ENCODE measurements around the gene HIRA.

Gene HIRA

GRCh38 chr22:19419086-19419463, 12.5 kb downstream of the HIRA start:
- Histone ChIP-seq H3K4me3 (no peak overlapping the region), H3K27ac (peak overlapping the region in 4 of 21 experiments; percentile 18 to 80 (median 52))

- no peak overlapping the region for H3K27ac ChIP-seq
- no peak overlapping the region for H3K4me3 ChIP-seq
These were observed 18.6 kb downstream of the HIRA start for GRCh38 chr22:19412923-19413322.

- Histone ChIP-seq H3K4me3 (no peak overlapping the region), H3K27ac (no peak overlapping the region)
These were observed 19.1 kb downstream of the HIRA start for GRCh38 chr22:19412478-19412877.

GRCh38 chr22:19411690-19412045, 19.9 kb downstream of the HIRA start:
- no peak overlapping the region for H3K4me3 ChIP-seq
- no peak overlapping the region for H3K27ac ChIP-seq

- no peak overlapping the region for H3K4me3 ChIP-seq
- no peak overlapping the region for H3K27ac ChIP-seq
These were observed 20.4 kb downstream of the HIRA start for GRCh38 chr22:19410941-19411689.

- Histone ChIP-seq H3K27ac (no peak overlapping the region), H3K4me3 (no peak overlapping the region)
These were observed 23.6 kb downstream of the HIRA start for GRCh38 chr22:19407649-19408606.

GRCh38 chr22:19406846-19407245, 24.7 kb downstream of the HIRA start:
- Histone ChIP-seq H3K27ac (no peak overlapping the region), H3K4me3 (no peak overlapping the region)

- Histone ChIP-seq H3K27ac (no peak overlapping the region), H3K4me3 (no peak overlapping the region)
These were observed 25.2 kb downstream of the HIRA start for GRCh38 chr22:19406281-19406811.

- no peak overlapping the region for H3K4me3 ChIP-seq
- H3K27ac ChIP-seq, result no peak overlapping the region
These were observed 25.9 kb downstream of the HIRA start for GRCh38 chr22:19405652-19406051.

- H3K27ac ChIP-seq, result no peak overlapping the region
- H3K4me3 ChIP-seq, result no peak overlapping the region
These were observed 26.4 kb downstream of the HIRA start for GRCh38 chr22:19405133-19405532.

GRCh38 chr22:19404676-19405075, 26.9 kb downstream of the HIRA start:
- Histone ChIP-seq H3K4me3 (no peak overlapping the region), H3K27ac (no peak overlapping the region)

GRCh38 chr22:19402642-19403191, 28.8 kb downstream of the HIRA start:
- no peak overlapping the region for H3K4me3 ChIP-seq
- no peak overlapping the region for H3K27ac ChIP-seq

GRCh38 chr22:19401483-19401882, 30.1 kb downstream of the HIRA start:
- Histone ChIP-seq H3K4me3 (no peak overlapping the region), H3K27ac (no peak overlapping the region)

GRCh38 chr22:19400881-19401280, 30.7 kb downstream of the HIRA start:
- Histone ChIP-seq H3K4me3 (no peak overlapping the region), H3K27ac (no peak overlapping the region)

GRCh38 chr22:19398652-19399051, 32.9 kb downstream of the HIRA start:
- H3K27ac ChIP-seq, result no peak overlapping the region
- no peak overlapping the region for H3K4me3 ChIP-seq

- no peak overlapping the region for H3K27ac ChIP-seq
- no peak overlapping the region for H3K4me3 ChIP-seq
These were observed 33.3 kb downstream of the HIRA start for GRCh38 chr22:19398206-19398605.

- no peak overlapping the region for H3K4me3 ChIP-seq
- no peak overlapping the region for H3K27ac ChIP-seq
These were observed 33.8 kb downstream of the HIRA start for GRCh38 chr22:19397734-19398104.

- Histone ChIP-seq H3K27ac (no peak overlapping the region), H3K4me3 (no peak overlapping the region)
These were observed 34.4 kb downstream of the HIRA start for GRCh38 chr22:19396934-19397733.

- Histone ChIP-seq H3K27ac (no peak overlapping the region), H3K4me3 (no peak overlapping the region)
These were observed 35.0 kb downstream of the HIRA start for GRCh38 chr22:19396561-19396933.

- Histone ChIP-seq H3K27ac (no peak overlapping the region), H3K4me3 (no peak overlapping the region)
These were observed 36.3 kb downstream of the HIRA start for GRCh38 chr22:19395276-19395675.
